ENCODE results near the gene MAP6. TPM values are rescaled to one million over a fixed set of nuclear protein-coding genes. Genes with fewer than 3 reads are reported as not detected.
A peak's percentile ranks its signal among the peaks of the same experiment; 100 is the strongest.

MAP6 gene
- total and polyA plus RNA-seq, 10 of the 15 experiments (the other 5 are each of a cell fraction or from before 2014, with no cell fraction given) = 0.06 to 0.19 (median 0.11) TPM; not detected in 5

DNA sequence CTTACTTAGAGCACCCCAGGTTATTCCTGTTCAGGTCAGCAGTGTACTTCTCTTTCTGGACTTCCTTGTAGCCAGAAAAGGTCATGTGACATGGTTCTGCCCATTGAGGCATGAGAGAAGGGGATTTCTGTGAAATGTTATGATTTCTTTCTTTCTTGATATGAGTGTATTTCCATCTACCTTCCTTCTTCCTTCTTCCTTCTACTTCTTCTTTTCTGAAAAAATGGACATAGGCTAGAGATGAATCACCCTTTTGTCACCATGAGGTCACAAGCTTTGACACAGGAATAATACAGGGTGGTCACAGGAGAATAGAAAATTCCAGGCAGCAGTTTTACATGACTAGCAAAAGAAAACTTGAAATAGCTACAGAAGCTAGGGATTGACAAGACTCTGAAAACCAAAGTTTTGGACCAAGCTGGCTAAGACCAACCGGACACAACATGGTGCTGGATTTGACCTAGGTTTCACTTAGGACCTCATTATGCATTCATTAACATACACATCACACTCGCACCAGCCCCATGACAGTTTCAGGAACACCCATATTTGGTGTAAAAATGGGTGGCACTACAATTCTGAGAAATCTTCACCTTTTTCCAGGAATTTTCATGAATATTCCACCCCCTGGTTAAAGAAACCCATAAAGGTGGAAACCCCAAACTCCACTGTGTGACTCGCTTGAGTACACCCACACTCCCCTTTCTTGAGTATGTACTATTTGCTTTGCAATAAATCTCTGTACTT is 21.2 kb upstream of the MAP6 start (continued):
- TF ChIP-seq FOXM1 (IDR thresholded peaks at IDR 0.05; ENCODE audit: low read depth, low read length) (peak; percentile 48; the same call in 1 of the 2 replicates), IKZF2 (IDR thresholded peaks at IDR 0.05) (peak; percentile 93 to 95), SPI1 (IDR thresholded peaks at IDR 0.05; ENCODE audit: borderline replicate concordance, insufficient read depth, low read depth, low read length) (0 out of 2 replicates have a peak, but pooled peaks have one; percentile 15), CHD2 (IDR thresholded peaks at IDR 0.05; ENCODE audit: borderline replicate concordance, low read depth, low read length) (no peak), BMI1 (IDR thresholded peaks at IDR 0.05; ENCODE audit: borderline replicate concordance) (peak; percentile 58; the same call in 1 of the 2 replicates), SMARCA5 (IDR thresholded peaks at IDR 0.05) (0 out of 2 replicates have a peak, but pooled peaks have one; percentile 52), KAT2A (conservative IDR thresholded peaks at IDR 0.05; ENCODE audit: control insufficient read depth, low read depth, low read length) (no peak), JUND (IDR thresholded peaks at IDR 0.05; ENCODE audit: low read depth, low read length) (peak; percentile 56; the same call in 1 of the 2 replicates), MEF2B (IDR thresholded peaks at IDR 0.05; ENCODE audit: partially characterized antibody, poor library complexity, severe bottlenecking) (peak; percentile 26), BRCA1 (IDR thresholded peaks at IDR 0.05; ENCODE audit: low read depth, low read length) (no peak), NBN (IDR thresholded peaks at IDR 0.05) (0 out of 2 replicates have a peak, but pooled peaks have one; percentile 54), MTA2 (IDR thresholded peaks at IDR 0.05; ENCODE audit: low read depth) (peak; percentile 71), BCL11A (IDR thresholded peaks at IDR 0.05; ENCODE audit: low read depth, low read length) (0 out of 2 replicates have a peak, but pooled peaks have one; percentile 23), ATF7 (IDR thresholded peaks at IDR 0.05; ENCODE audit: low read depth) (peak; percentile 80)
- TF ChIP-seq, protein P1, sequence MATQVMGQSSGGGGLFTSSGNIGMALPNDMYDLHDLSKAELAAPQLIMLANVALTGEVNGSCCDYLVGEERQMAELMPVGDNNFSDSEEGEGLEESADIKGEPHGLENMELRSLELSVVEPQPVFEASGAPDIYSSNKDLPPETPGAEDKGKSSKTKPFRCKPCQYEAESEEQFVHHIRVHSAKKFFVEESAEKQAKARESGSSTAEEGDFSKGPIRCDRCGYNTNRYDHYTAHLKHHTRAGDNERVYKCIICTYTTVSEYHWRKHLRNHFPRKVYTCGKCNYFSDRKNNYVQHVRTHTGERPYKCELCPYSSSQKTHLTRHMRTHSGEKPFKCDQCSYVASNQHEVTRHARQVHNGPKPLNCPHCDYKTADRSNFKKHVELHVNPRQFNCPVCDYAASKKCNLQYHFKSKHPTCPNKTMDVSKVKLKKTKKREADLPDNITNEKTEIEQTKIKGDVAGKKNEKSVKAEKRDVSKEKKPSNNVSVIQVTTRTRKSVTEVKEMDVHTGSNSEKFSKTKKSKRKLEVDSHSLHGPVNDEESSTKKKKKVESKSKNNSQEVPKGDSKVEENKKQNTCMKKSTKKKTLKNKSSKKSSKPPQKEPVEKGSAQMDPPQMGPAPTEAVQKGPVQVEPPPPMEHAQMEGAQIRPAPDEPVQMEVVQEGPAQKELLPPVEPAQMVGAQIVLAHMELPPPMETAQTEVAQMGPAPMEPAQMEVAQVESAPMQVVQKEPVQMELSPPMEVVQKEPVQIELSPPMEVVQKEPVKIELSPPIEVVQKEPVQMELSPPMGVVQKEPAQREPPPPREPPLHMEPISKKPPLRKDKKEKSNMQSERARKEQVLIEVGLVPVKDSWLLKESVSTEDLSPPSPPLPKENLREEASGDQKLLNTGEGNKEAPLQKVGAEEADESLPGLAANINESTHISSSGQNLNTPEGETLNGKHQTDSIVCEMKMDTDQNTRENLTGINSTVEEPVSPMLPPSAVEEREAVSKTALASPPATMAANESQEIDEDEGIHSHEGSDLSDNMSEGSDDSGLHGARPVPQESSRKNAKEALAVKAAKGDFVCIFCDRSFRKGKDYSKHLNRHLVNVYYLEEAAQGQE (IDR thresholded peaks at IDR 0.05; ENCODE audit: low read depth, low read length) = no peak
- TF ChIP-seq, protein P2, sequence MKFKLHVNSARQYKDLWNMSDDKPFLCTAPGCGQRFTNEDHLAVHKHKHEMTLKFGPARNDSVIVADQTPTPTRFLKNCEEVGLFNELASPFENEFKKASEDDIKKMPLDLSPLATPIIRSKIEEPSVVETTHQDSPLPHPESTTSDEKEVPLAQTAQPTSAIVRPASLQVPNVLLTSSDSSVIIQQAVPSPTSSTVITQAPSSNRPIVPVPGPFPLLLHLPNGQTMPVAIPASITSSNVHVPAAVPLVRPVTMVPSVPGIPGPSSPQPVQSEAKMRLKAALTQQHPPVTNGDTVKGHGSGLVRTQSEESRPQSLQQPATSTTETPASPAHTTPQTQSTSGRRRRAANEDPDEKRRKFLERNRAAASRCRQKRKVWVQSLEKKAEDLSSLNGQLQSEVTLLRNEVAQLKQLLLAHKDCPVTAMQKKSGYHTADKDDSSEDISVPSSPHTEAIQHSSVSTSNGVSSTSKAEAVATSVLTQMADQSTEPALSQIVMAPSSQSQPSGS (IDR thresholded peaks at IDR 0.05; ENCODE audit: low read length) = peak; percentile 90
- TF ChIP-seq, protein P3, sequence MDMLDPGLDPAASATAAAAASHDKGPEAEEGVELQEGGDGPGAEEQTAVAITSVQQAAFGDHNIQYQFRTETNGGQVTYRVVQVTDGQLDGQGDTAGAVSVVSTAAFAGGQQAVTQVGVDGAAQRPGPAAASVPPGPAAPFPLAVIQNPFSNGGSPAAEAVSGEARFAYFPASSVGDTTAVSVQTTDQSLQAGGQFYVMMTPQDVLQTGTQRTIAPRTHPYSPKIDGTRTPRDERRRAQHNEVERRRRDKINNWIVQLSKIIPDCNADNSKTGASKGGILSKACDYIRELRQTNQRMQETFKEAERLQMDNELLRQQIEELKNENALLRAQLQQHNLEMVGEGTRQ (IDR thresholded peaks at IDR 0.05; ENCODE audit: borderline replicate concordance, low read depth, low read length) = peak; percentile 41; the same call in 1 of the 2 replicates
- TF ChIP-seq, protein P4, sequence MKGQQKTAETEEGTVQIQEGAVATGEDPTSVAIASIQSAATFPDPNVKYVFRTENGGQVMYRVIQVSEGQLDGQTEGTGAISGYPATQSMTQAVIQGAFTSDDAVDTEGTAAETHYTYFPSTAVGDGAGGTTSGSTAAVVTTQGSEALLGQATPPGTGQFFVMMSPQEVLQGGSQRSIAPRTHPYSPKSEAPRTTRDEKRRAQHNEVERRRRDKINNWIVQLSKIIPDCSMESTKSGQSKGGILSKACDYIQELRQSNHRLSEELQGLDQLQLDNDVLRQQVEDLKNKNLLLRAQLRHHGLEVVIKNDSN (IDR thresholded peaks at IDR 0.05; ENCODE audit: borderline replicate concordance, extremely low read length, insufficient read depth, low read depth, low read length) = peak; percentile 15
- TF ChIP-seq, protein P5, sequence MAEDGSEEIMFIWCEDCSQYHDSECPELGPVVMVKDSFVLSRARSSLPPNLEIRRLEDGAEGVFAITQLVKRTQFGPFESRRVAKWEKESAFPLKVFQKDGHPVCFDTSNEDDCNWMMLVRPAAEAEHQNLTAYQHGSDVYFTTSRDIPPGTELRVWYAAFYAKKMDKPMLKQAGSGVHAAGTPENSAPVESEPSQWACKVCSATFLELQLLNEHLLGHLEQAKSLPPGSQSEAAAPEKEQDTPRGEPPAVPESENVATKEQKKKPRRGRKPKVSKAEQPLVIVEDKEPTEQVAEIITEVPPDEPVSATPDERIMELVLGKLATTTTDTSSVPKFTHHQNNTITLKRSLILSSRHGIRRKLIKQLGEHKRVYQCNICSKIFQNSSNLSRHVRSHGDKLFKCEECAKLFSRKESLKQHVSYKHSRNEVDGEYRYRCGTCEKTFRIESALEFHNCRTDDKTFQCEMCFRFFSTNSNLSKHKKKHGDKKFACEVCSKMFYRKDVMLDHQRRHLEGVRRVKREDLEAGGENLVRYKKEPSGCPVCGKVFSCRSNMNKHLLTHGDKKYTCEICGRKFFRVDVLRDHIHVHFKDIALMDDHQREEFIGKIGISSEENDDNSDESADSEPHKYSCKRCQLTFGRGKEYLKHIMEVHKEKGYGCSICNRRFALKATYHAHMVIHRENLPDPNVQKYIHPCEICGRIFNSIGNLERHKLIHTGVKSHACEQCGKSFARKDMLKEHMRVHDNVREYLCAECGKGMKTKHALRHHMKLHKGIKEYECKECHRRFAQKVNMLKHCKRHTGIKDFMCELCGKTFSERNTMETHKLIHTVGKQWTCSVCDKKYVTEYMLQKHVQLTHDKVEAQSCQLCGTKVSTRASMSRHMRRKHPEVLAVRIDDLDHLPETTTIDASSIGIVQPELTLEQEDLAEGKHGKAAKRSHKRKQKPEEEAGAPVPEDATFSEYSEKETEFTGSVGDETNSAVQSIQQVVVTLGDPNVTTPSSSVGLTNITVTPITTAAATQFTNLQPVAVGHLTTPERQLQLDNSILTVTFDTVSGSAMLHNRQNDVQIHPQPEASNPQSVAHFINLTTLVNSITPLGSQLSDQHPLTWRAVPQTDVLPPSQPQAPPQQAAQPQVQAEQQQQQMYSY (CRISPR knock-in tag; IDR thresholded peaks at IDR 0.05) = no peak

Data from GM12878 (cell line).